HG03439 (cell line): Measurements from ENCODE around the gene CNTFR.

ENCODE experiments used
- ATAC-seq: cut with Tn5 transposase; IDR thresholded peaks from one replicate; pipeline ENCODE4 v1.9.1; 2021; ENCODE audit warnings: mild to moderate bottlenecking, moderate library complexity; ENCODE audit not compliant: unreplicated experiment

CNTFR gene

DNA sequence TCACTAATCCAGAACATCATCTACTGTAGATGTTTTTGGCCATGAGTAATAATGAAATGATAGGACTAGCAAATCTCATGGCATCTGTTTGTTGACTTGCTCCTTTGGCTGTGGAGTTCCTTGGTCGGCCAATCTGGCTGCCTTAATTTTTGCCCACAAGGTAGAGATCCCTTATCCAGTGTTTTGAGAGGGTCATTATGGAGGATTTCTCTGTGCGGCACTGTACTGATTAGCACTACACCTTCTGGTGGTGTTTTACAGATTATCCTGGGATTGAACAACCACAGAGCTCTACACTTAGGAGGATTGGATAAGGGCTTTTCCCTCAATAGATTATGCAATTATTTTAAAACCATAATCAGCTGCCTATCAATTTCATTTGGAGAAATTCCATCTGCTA is 63.5 kb downstream of the CNTFR start:
- no peak for ATAC-seq

DNA sequence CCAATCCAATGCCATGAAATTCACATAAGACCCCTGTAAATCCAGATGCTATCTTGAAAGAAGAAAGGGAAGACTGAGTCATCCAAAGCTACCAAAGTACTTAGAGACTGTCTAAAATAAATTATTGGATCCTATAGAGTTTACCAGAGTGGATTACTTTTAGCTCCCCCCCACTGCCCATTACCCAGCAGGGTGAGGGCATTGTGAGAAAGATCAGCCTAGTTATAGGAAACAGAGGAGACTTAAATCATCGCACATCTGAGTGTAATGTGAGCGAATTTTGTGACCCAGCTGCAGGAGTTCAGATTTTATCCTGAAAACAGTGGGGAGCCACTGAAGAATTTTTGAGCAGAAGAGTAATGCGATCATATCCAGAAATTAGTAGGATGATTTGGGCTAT is 65.2 kb downstream of the CNTFR start:
- no peak for ATAC-seq

DNA sequence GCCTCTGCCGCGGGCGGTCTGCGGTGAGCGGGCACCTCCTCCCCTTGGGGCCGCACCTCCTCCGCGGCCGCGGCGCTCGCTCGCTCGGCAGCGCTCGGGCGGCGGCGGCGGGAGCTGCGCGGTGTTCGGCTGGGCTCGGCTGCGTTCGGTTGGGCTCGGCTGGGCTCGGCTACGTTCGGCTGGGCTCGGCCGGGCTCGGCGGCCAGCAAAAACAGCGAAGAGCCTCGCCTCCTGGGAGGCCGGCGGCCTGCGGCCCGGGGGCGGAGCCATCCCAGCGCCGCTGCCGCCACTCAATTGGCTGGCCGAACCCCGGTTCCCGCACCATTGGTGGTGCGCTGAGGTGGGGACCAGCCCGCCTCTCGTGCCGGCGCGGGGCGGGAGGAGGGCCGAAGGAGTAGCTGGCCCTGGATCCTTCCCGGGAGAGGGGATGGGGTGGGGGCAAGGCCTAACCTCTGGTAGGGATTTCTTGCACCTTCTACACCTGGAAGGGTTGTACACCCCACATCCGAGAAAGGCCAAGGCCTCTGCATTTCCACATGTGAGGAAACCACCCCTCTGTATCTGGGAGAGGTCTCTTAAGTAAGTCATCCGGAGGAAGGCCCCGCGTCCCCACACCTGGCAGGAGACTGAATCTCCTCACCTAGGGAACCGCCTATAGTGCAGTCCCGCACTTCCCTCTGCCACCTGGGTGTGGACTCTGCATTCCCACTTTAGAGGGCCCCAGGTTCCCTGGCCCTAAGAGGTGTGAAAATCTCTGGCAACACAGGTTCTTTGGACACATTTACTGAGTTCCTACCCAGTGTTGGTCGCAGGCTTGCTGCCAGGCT is 66.3 kb downstream of the CNTFR start, which contains the start of gene ENHO:
Gene ENHO (minus strand): TSS at position 20 of the 827 bp plus-strand sequence. CDS start 1,295 bp downstream, outside the sequence.
- peak; percentile 90 for ATAC-seq

DNA sequence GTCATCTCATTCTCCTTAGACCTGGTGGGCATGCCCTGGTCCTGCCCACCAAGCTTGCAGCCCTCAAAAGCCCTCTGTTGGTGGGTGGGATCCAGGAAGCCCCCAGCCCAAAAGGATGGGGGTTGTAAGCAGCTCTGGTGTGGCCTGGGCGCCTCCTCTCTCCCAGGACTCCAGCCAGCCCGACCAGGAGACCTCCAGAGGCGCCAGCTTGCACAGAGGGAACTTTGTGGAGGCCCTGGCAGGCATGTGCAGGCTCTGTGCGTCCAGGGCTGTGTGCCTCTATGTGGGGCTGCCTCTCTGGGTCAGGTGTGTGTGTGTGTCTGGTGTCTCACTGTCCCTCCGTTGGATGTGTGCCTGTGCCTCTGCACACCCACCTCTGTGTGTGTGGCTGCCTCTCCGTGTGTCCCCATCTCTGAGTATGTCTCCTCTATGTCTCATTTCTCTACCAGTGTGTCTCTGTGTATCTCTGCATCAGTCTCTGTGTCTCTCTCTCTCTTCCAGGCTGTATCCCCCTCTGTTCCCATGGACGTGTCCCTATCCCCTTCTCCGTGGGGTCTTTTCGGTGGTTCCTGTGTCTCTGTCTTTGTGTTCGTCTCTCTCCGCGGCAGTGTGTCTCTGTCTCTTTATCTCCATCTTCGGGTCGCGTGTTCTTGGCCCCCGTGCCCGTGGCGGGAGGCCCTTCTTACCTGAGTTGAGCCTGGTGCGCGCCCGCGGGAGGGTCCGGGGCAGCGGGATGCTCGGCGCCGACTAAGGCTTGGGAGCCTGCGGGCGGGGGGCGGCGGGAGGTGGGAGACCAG is 67.2 kb downstream of the CNTFR start:
- no peak for ATAC-seq

DNA sequence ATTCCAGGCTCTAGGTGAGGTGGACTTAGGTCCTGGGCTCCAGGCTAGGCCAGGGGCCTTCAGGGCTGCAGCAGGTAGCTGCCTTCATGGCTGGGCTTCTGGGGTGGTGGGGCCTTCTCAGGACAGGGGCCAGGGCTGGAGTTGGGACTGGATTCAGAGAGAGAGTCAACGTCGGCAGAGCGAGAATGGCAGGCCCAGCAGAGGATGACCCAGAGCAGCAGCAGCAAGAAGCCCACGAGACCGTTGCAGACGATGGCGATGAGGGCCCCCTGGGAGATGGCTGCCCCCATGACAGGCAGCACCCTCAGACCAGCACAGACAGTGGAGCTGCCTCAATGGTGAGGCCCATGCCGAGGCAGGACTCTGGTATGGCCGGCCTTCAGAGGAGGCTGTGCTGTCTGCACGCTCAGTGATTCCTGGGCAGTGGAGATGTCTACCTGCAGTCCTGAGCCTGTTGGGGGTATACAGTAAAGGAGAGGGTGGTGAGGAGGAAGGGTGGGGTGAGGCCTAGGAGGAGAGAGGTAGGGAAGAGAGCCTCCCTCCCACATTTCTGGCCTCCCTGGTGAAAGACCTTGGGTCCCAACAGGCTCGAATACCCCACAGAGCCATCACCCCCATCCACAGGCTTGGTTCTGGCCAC is 68.0 kb downstream of the CNTFR start:
- ATAC-seq, result no peak

DNA sequence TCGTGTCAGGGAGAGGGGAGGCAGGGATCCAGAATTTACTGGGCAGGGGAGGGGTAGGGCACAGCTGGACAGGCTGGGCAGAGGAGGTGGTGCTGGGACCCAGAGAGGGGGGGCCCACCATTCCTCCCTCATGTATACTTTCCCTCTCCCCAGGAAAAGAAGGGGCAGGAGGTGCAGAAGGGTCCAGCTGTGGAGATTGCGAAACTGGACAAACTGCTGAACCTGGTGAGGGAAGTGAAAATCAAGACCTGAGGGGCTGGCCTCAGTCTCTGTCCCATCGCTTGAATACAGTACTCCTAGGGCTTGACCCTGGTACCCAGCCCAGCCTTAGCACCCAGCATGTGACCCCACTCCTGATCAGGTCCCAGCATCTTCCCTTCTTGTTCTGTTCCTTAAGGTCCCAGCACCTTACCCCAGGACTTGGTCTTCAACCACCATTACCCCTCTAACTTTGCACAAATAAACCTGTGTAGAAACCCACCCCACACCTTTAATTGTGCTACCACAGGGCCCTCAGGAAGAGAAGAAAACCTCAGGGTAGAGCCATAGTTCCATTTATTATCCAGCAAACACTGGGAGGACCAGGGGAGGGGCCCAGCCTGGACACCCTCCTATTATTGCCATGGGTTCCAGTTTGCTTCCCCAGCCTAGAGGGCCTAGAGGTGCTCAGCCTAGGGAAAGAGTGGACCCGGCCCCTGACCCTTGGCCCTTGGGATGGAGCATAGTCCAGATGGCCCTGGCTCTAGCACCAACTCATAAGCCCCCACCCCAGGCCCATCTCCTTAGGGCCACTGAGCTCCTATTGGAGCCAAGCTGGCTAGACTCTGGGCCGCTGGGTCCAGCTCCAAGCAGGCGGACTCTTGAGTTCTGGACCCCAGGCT is 68.8 kb downstream of the CNTFR start:
- ATAC-seq, result no peak

DNA sequence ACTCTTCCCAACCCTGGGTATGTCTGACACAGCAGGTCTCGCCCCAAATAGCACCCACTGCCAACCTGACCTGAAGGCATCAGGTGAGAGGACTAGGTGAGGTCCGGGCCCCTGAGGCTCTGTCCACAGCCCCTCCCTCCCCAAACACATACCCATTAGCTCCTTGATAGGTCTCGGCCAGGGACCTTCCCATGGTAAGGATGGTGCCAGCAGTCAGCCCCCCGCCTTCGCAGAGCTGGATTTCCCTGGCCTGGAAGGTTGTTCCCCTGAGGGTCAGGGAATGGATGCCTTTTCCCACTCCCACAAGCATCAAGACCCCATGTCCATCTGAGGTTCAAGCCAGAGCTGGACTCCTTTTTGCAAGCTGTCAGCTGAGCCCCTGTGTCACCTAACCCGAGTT is 69.4 kb downstream of the CNTFR start:
- no peak for ATAC-seq

DNA sequence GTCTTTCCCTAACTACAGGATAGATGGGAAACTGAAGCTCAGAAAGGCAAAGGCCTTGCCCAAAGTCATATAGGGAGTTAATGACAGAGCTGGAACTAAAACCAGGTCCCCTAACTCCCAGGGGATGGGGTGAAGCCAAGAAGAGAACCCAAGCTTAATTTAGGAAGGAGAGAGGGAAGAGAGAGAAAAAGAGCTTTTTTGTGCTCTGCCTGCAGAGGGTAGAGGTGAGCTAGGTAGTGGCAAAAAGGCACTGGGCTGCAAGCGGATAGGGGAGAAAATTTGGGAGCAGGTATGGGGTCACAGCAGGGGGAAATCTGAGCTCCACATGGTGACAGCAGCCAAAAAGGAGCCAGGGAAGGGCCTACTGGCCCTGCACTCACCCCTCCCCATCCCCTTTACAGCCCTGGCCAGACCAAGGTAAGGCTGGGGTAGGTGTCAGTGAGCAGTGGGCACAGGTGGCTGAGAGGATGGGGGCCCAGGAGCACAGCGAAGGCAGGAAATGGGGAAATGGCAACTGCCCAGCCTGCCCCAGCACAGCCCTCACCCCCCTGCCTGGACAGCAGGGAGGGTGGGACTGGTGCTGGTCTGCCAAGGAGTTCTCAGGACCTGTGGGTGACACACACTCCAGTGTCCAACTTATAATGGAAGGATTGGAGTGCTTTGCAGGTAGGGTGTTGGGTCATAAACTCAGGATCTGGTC is 70.1 kb downstream of the CNTFR start:
- no peak for ATAC-seq

DNA sequence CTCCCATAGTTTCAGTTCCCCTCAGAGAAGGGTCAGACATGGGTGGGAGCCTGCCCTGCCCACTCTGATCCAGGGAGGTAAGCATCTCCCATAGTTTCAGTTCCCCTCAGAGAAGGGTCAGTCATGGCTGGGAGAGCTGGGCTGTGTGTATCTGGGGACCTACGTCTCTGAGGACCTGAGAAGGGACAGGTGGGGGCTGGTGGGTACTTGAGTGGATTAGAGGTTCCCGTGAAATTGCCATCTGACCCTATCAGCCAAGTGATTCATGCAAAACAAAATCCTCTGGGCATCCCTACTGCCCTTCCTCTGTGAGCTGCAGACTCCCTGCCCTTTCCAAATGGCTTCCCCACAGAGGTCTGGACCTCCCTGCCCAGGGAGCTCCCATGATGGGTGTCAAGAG is 70.6 kb downstream of the CNTFR start:
- ATAC-seq, result no peak

DNA sequence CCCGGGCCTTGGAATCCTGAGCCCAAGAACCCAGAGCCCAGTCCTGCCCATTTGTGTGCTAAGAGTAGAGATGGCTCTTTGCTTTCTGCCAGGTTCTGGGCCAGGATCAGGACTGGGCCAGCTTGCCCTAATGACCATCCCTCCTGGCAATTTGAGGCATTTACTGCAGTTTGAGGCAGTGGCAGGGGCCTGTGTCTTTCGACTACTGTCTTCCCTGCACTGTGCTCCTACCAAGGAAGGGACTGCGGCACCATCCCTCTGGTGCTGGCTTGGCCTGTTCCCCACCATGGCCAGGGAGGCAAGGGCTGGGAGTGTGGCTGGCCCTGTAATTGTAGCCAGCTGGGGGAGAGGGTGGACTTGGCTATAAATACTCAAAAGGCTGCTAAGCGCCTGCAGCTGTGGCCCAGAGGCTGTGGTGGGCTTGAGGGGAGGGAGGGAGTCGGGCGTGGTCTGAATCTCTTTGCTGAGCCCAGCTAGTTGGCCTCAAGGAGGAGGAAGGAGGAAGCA is 71.4 kb downstream of the CNTFR start:
- no peak for ATAC-seq

DNA sequence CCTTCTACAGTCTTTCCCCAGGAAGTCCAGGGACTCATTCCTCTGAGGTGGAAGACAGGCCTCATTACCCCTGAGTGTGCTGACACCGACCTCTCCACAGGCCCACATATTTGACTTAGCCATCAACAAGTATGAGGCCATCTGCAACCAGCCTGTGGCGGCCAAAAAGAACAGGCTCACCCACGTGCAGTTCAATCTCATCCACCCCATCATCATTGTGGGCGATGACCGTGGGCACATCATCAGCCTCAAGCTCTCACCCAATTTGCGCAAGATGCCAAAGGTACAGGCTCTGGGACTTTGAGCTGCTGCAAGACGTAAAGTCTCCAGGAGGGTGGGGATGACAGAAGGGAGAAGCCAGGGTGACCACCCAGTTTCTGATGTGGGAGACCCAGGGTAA is 72.3 kb downstream of the CNTFR start:
- no peak for ATAC-seq

DNA sequence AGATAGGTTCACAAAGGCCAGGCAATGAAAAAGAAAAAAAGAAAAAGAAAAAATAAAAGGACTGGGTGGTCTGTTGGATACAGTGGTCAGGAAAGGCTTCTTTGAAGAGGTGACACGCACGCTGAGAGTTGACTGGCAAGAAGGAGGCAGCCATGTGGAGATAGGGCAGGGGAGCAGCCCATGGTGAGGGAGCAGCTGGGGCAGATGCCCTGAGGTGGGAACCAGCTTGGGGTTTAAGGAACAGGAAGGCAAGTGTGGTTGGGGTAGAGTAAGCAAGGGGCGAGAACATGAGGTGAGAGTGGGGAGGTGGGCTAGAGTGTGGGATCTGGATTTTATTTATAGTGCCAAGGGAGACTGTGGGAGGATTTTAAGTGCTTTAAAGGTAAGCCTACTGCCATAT is 73.6 kb downstream of the CNTFR start:
- no peak for ATAC-seq

DNA sequence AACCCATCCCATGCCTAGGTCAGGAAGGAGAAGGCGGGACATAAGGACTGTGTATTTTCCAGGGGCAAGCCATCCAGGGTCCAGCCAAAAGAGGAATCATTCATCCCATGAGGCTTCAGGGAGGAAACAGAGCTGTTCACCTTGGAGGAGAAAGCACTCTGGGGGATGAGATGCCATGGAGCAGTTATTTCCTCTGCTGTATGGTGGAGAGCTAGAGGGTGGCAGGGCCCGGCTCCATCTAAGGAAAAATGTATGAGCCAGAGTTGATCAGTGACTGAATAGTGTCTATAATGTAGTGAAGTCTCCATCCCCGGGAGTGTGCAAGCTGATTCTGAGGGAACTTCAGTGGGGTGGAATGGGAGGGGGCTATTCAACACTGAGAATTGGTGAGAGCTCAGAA is 74.7 kb downstream of the CNTFR start:
- ATAC-seq, result no peak

DNA sequence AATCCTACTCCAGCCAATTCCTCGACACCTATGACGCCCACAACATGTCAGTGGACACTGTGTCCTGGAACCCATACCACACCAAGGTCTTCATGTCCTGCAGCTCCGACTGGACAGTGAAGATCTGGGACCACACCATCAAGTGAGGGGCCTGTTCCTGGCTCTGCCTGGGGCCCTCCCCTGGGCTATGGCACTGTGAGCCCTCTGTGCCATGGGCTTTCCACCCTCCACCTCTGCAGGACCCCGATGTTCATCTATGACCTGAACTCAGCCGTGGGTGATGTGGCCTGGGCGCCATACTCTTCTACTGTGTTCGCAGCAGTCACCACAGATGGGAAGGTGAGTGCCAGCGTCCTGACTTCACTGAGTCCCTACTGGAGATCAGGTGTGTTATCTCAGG is 75.1 kb downstream of the CNTFR start:
- ATAC-seq, result no peak

DNA sequence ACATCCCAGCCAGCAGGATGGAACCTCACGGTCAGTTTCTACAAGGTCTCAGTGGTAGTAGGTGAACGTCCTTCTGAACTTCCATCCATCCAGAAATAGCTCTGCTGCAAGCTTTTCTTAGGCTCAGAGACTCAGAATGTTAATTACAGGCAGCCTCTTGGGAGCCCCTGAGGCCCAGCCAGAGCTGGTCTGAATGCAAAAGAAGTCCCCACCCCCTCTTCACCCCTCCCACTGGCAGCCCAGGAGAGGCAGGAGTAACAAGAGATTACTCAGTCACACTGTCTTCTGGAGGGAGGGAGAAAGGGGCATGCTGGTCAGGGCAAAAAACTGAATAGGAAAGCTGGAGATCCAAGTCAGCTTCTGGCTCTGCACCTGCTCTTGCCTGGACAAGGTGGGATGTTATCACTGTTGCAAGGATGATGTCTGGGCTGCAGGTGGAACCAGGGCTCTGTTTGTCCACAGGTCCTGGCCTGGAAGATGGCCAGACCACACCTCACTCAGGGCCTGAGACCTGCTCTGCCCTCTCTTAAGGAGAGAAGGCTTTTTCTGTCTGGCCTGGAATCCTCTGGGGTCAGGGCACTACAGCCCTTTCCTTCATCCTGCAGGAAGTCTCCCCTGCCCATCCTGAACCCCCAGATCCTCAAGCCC is 75.8 kb downstream of the CNTFR start:
- no peak for ATAC-seq

DNA sequence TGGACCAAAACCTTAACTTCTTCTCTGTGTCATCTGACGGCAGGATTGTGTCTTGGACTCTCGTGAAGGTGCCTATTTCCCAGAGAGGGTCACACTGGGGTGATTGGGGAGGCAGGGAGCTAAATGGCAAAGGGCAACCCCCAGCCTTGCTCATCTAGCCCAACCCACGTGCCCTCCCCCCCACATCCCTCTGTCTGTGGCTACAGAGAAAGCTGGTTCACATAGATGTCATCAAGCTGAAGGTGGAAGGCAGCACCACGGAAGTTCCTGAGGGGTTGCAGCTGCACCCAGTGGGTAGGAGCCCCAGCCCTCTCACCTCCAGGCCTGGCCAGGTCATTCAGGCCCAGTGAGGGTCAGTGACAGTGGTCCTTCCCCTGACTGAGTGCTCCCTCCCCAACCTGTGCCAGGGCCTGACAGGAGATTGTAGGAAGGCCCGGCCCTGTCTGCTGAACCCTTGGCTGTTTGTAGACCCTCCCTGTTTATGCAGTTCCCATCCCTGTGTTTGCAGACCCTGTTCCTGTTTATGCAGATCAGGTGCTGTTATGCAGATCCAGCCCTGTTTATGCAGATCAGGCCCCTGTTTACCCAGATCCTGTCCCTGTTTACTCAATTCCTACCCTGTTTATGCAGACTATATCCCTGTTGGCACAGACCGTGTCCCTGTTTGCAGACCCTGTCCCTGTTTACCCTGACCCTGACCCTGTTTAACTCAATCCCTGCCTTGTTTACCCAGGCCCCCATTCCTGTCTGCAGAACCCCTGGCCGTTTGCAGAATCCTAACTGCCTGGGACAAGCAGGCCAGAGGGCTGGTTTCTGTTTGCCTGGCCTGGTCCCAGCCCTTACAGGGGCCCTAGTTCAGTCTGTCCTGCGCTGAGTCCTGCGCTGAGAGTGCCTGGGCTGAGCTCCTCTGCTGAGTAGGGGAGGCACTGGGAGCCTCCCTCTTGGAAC is 77.1 kb downstream of the CNTFR start:
- ATAC-seq, result no peak

DNA sequence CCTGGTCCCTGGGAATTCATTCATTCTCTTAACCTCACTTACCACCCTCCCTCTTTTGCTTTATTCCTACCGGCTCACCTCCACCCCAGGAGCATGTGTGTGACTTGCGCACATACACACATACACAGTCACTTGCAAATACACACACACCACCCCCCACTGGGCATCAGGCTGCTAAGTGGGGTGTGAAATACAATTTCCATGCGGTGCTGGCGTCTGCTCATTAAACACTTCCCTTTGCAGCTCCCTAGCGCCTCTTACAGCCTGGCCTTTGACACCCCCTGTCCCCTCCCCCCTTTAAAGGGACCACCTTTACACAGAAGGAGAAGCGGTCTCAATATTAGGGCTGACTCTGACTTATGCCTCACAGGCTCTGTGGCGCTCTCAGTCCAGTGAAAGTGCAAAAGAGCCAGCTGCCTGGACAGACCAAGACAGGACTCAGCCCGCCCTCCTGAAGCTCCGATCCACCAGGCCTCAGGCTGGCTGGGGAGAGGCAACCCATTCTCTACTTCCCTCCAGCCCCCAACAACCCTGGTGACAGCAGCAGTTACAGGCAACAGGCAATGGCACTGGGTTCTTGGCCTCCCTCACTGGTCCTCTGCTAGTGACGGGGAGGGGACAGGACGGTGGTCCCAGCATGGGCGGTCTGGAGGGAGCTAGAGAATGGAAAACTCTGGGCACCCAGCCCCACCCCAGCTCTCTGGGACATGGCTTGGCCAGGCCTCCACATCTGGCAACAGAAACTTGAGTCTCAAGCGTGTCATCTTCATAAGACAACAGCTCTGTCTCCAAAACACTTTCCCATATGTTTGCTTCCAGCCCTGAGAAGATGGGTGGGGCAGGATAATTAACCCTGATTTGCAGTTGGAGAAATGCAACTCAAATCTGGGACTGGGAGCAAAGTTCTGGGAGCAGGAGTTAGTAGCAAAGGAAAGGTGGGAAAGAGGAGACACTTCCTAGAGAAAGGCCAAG is 78.7 kb downstream of the CNTFR start:
- ATAC-seq, result no peak
